Mononuclear cell (primary cell): ENCODE measurements around the gene ZBTB7C. TPM values are rescaled to one million over a fixed set of nuclear protein-coding genes. Genes with fewer than 3 reads are reported as not detected.

Source experiments
- H3K27me3 ChIP-seq: 2 replicates; pipeline ENCODE4 v1.6.0; 2011; ENCODE audit warnings: low read length, control low read depth; ENCODE audit not compliant: insufficient read depth
- H3K4me1 ChIP-seq: 2 replicates; pipeline ENCODE4 v1.5.1; 2011; ENCODE audit warnings: mild to moderate bottlenecking, low read length, control low read depth; ENCODE audit not compliant: insufficient read depth
- H3K4me3 ChIP-seq: 2 replicates; pipeline ENCODE4 v1.5.1; 2011; ENCODE audit warnings: mild to moderate bottlenecking, low read length, moderate library complexity
- H3K9me3 ChIP-seq: 2 replicates; pipeline ENCODE4 v1.5.1; 2011; ENCODE audit warnings: low read depth, mild to moderate bottlenecking, control low read depth, low read length
- total RNA-seq: library from RNA; depleted of rRNA; stranded (reverse); fragments of >200 nt; gene quantifications from one replicate; pipeline ENCODE4 v1.2.3, GENCODE V29; 2012

ZBTB7C gene
- total RNA-seq, 1 donor: not detected

DNA sequence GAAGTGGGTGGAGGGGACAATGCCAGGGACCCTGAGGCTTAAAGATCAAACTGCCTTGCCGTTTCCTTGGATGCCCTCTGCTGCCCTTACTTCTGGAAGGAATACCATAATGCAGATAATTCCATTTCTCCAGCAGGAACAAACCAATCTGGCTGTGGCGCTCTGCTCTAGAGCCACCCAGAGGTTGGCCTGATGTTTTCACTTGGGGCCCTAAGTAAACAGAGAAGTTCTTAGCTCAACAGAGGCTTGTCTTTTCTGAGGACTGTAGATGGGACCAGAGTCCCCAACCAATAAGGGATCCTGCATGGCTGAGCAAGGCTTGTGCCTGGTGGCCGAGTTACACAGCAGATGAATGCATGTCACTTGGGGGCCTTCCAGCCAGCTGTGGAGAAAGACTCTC lies 230.2 kb downstream of the ZBTB7C start:
- Histone ChIP-seq H3K4me1 (no peaks in the 10 kb centered on the region), H3K4me3 (no peak overlapping the region), H3K9me3 (no peaks in the 10 kb centered on the region), H3K27me3 (no peaks in the 10 kb centered on the region)

DNA sequence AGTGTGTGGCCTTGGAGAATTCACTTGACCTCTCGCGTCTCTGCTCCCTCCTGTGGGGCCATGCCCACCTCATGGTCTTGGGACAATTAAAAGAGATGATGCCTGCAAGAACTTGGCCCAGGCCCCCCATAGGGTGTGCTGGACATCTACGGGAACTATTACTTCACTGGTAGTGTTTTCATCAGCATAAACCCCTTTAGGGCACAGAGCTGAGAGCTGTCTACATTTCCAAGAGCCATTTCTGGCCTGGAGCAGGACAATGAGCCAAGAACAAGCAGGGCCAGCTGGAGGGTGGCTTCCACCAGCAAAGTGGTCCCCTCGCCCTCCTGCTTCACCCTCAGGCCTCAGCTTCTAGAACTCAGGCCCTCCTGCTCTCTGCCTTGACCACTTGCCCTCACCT lies 232.3 kb downstream of the ZBTB7C start:
- Histone ChIP-seq H3K4me3 (no peak overlapping the region), H3K9me3 (no peaks in the 10 kb centered on the region), H3K4me1 (no peaks in the 10 kb centered on the region), H3K27me3 (no peaks in the 10 kb centered on the region)

DNA sequence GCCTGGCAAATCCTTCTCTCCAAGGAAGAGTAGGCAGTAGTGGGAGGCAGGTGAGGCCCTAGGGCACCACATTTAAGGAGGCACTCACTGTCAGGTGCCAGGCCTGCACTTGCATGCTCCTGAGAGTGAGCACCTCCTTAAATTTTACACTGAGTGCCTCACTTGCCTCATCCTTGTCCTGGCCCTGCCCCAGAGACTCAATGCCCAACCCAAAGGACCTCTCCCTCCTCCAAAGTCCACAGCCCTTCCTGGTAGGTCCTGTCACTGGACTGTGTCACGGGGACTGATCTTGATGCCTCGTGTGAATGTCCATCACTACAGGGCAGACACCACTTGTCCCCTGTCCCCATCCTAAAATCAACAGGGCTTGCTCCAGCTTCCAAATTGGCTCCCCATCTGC lies 235.6 kb downstream of the ZBTB7C start:
- no peaks in the 10 kb centered on the region for H3K4me1 ChIP-seq
- H3K9me3 ChIP-seq: no peaks in the 10 kb centered on the region
- no peaks in the 10 kb centered on the region for H3K27me3 ChIP-seq
- H3K4me3 ChIP-seq: no peak overlapping the region

DNA sequence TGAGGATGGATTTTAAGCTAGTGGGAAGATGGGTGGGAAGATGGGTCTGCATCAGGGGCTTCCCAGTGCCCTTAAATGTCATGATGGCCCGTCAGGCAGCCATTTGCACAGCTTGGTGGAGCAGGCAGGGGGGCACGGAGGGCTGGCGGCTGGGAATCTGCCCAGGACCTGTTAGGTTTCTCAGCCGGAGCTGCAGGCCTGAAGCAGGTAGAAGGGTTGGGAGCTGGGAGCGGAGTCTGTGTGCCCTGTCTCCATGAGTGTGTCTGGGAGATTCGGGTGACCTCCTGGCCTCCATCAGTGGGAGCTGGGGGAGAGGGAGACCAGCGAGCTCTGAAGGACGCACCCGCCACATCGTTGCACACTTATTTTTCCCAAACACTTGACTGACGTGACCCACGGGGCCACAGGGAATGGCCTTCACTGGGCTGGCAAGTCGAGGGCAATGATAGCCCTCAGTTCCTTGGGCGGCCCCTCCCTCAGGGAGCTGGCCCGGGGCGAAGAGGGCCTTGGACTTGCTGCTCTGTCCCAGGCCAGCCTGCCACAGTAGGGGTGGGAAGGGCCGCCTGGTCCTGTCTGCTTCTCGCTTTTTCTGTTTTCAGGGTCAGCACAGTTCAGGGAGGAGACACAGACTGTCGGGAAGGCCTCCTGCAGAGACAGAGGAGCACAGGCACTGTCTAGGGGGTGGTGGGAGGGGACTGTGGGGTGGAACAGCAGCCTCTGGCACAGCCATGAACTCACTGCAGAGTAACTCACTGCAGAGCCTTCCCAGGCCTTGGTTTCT lies 236.8 kb downstream of the ZBTB7C start:
- H3K9me3 ChIP-seq: no peaks in the 10 kb centered on the region
- peaks cover under 1% of the 10 kb centered on the region for H3K4me1 ChIP-seq
- H3K27me3 ChIP-seq: no peaks in the 10 kb centered on the region
- no peak overlapping the region for H3K4me3 ChIP-seq

DNA sequence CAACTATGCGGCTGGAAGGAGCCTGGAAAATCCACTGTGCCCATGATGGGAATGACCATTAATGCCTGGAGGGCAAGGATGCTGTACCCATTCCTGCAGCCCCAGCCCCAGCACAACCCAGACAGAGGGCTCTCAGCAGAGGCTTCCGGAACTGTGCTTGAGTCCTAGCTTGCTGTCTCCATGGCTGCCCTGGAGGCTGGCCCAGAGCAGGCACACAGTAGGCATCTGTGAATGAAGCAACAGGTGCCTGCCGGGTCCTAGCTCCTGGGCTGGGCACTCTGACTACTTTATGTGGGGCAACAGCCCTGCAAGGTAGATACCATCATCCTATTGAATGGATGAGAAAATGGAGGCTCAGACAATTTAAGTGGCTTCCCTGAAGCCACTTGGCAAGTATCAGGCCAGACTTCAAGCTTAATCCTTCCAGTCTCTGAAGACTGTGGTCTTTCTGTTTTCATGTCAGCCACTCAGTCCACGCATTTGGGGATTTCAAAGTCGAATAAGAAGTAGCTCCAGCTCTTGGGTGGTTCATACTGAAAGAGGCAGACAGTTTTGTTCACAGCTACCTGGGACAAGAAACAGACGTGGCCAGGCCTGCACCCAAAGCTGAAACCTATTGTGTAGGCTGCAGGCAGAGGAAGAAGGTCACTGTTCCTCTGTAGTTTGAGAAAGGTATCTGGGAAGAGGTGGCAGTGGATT lies 237.5 kb downstream of the ZBTB7C start:
- Histone ChIP-seq H3K4me3 (no peak overlapping the region), H3K27me3 (no peaks in the 10 kb centered on the region), H3K9me3 (no peaks in the 10 kb centered on the region), H3K4me1 (peaks cover 8% of the 10 kb centered on the region)

DNA sequence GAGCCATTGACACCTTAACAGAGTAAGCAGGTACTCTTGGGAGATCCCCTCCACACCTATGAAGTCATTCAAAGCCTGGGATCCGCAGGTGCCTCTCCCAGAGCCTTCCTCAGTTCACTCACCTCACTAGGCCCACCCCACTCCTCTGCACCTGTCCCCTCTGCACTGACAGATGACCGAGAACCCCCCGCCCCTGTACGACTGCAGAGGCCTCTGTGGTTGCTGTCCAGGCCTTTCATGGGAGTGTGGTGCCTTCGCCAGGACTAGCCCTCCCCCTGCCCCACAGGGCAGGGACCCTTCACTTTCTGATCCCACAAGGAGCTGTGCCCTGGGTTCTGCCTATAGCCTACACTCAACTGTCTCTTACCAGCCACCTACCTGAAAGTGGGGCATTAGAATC lies 238.5 kb downstream of the ZBTB7C start:
- Histone ChIP-seq H3K27me3 (no peaks in the 10 kb centered on the region), H3K9me3 (no peaks in the 10 kb centered on the region), H3K4me3 (no peak overlapping the region), H3K4me1 (peaks cover 12% of the 10 kb centered on the region)

DNA sequence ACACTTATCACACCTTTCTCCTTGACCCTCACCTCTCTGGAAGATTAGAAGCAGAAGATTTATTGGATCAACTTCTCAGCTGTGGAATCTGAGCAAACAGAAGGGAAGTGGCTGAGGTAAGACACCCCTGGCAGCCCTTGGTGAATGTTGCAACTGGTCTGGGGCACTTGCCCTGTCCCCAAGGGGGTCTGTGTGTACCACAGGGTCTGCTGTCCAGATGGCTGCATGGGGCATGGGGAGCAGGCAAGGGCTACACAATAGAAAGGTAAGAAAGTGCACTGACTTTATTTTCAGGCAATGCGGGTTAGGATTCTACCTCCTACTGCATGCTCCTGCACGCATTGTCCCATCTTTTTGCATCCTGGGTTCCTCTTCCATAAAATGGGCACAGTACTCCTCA lies 240.3 kb downstream of the ZBTB7C start:
- Histone ChIP-seq H3K9me3 (no peaks in the 10 kb centered on the region), H3K4me3 (no peak overlapping the region), H3K4me1 (peaks cover 19% of the 10 kb centered on the region), H3K27me3 (no peaks in the 10 kb centered on the region)

DNA sequence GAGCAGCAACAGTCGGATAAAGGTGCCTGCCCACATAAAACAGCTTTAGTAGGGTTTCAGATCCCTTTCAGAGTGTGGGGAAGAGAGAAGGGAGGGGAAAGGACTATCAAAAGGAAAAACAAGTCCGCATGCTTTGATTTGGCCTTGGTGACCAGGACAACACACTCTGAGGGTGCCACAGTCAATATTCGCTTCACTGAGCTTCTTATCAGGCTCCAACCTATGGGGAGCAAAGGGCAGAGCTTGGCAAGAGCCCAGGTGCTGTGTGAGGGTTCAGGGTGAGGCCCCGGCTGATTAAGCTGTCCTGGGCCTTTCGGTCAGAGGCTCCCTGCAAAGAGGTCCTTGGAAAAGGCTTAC lies 241.3 kb downstream of the ZBTB7C start:
- H3K9me3 ChIP-seq: no peaks in the 10 kb centered on the region
- H3K4me3 ChIP-seq: no peak overlapping the region
- H3K27me3 ChIP-seq: no peaks in the 10 kb centered on the region
- H3K4me1 ChIP-seq: peaks cover 19% of the 10 kb centered on the region

DNA sequence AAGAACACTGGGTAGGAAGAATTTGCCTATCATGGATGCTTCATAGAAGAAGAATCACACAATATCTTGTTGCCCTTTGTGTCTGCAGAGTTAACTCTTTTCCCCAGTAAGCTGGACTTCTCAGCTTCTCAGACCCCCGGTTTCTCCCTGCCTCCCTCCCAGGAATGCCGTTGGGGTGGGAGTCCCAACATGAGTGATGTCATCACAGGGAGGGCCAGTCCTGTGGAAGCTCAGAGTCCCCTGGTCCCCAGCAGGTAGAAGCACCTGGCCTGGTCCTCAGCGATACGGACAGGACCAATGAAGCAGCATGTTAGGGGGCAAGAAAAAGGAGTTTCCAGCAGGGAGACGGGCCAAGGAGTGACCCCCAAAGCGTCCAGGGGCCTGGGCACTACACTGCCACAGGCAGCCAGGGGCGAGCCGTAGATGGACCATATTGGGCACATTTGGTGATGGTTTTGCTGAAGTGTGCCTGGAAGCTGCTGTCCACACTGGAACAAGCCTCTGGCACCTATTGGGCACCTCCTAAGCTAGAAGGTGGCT lies 242.8 kb downstream of the ZBTB7C start:
- no peaks in the 10 kb centered on the region for H3K9me3 ChIP-seq

DNA sequence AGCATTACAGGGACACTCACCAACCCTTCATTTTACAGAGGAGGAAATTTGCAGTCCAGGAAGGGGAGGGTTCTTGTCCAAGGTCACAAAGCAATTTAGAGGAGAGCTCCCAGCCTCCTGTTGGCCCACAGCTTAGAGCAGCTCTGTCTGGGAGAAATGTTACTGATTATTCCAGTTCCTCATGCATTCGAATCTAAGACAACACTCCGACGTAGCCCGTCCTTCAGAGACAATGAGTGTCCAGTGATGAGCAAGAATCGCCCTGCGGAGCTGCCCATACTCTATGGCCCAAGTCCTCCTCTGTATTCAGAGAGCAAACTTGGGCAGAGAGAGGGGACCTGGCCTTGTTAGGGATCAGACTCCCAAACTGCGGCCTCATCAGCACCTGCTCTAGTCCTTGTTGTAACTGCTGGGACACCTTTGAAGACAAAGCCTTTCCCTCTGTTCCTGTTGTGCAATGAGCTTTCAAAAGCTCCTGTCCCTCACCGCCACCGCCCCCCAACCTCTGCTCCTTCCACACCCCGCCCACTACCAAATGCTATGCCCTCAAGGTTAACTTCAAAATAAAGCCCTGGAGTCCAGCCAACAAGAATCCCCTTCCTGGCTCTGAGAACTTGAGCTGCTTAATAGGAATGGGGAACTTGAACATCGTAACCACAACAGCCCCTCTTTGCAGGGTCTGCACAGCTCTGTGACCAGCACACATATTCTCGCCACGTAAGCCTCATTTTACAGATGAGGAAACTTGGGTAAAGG lies 243.9 kb downstream of the ZBTB7C start:
- Histone ChIP-seq H3K27me3 (peaks cover 6% of the 10 kb centered on the region), H3K9me3 (no peaks in the 10 kb centered on the region), H3K4me1 (peaks cover 23% of the 10 kb centered on the region), H3K4me3 (no peak overlapping the region)

More for the DNA sequence above, 242.8 kb downstream of the ZBTB7C start:
- Histone ChIP-seq H3K4me3 (no peak overlapping the region), H3K4me1 (peaks cover 23% of the 10 kb centered on the region), H3K27me3 (peaks cover 3% of the 10 kb centered on the region)

DNA sequence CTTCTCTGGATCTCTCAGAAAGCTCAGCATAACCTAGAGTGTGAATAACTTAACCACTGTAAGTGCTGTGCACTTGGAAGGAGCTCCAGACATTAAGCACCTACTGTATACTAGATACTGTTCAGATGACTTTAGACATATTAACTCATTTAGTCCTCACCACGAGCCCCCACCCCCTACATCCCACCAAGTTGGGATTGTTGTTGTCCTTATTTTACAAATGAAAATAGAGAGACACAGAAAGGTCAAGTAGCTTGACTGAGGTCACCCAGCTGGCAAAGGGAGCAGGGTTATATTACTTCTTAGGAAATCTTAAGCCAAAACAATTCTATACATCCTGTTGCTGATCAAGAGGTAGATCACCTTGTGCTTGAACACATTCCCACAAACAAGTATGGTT lies 244.5 kb downstream of the ZBTB7C start:
- Histone ChIP-seq H3K9me3 (no peaks in the 10 kb centered on the region), H3K27me3 (peaks cover 6% of the 10 kb centered on the region), H3K4me3 (no peak overlapping the region), H3K4me1 (peaks cover 23% of the 10 kb centered on the region)

DNA sequence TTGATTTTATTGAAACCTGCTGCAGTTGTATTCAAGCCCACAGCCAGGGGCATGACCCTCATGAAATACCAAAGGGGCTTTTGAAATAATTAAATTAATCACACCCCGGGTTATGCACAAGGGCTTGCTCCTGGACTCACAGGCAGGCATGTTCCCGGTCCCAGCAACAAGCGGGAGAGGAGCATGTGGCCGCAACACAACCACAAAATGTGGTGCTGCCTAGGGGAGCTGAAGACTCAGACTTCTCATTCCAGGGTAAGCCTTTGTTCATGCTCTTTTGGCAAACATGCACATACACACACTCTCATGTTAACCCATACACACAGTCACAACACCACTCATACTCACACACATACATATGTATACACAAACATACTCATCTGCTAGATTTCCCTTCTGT lies 245.1 kb downstream of the ZBTB7C start:
- no peak overlapping the region for H3K4me3 ChIP-seq
- peaks cover 23% of the 10 kb centered on the region for H3K4me1 ChIP-seq
- H3K9me3 ChIP-seq: no peaks in the 10 kb centered on the region
- peaks cover 6% of the 10 kb centered on the region for H3K27me3 ChIP-seq

DNA sequence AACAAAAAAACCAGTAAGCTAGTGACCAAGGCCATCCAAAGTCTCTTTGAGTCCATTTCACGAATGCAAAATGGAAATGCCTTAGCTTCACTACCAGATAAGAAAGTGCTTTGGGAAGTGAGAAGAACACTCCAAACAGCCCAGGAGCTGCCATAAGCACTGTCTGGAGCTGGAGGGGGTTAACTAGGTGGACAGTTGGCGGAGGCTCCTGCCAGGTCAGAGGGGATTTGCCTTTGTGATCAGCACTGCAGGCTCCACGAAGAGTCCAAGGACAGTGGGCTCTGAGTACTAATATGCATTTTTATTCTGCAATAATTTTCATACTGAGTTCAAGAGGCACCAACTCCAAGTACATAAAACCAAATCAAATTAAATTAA lies 245.5 kb downstream of the ZBTB7C start:
- Histone ChIP-seq H3K27me3 (peaks cover 6% of the 10 kb centered on the region), H3K4me1 (peaks cover 23% of the 10 kb centered on the region), H3K4me3 (no peak overlapping the region), H3K9me3 (no peaks in the 10 kb centered on the region)

DNA sequence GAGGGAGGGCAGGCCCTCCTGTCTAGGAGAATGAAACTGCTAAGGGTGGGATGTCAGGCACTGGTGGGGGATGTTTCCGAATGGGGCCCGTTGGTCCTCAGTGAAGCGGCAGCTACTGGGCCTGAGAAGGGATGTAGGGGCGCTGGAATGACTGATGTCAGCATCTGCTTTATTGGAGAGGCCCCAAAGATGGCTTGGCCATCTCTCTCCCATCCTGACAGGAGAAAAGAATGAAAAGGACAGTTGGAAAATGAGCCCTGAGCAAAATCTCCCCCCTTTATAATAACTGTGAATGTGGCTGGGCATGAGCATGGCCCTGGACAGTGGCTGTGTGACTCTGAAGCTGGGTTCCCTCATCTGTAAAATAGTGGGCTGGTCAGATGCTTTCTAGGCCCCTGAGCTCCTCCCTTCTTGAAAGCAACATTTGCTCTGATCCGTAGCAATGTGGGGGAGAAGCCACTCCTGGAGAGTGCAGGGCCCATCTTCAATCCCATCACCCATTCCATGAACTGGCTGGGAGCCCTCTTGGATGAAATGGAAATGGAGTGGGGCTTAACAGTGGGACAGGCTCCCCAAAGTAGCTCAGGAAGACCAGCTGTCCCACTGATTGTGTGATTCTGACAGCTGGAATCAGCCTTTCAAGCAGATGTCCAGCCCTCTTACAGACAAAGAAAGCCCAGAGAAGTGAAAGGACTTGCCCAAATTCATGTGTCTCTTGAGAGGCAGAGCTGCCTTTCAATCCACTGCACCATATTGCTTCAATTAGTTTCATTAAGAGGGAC lies 246.0 kb downstream of the ZBTB7C start:
- H3K4me3 ChIP-seq: no peak overlapping the region
- H3K4me1 ChIP-seq: peaks cover 23% of the 10 kb centered on the region
- no peaks in the 10 kb centered on the region for H3K9me3 ChIP-seq
- peaks cover 6% of the 10 kb centered on the region for H3K27me3 ChIP-seq
